Fibroblast of lung (primary cell): Measurements from ENCODE around the gene FILIP1L. TPM values are rescaled to one million over a fixed set of nuclear protein-coding genes. Genes with fewer than 3 reads are reported as not detected.

Experiments used
- DNase-seq, 2 donors: peaks; one replicate each; pipeline versions ENCODE4 v3.0.0 to v3.0.0-alpha.2; 2010; ENCODE audit warnings: low read depth in 2 of 2
- H2AFZ ChIP-seq: 2 replicates; pipeline ENCODE4 v1.5.1; 2012; ENCODE audit warnings: low read length, control low read depth, inconsistent platforms
- H3K27ac ChIP-seq: 2 replicates; pipeline ENCODE4 v1.5.1; 2011; ENCODE audit warnings: low read length, control low read depth; ENCODE audit not compliant: insufficient read depth
- H3K27me3 ChIP-seq: 2 replicates; pipeline ENCODE4 v1.5.1; 2011; ENCODE audit warnings: mild to moderate bottlenecking, low read length; ENCODE audit not compliant: control insufficient read depth, insufficient read depth
- H3K36me3 ChIP-seq: 2 replicates; pipeline ENCODE4 v1.5.1; 2011; ENCODE audit warnings: low read length; ENCODE audit not compliant: control insufficient read depth, insufficient read depth
- H3K4me1 ChIP-seq: 2 replicates; pipeline ENCODE4 v1.5.1; 2011; ENCODE audit warnings: low read length; ENCODE audit not compliant: control insufficient read depth, insufficient read depth; ENCODE audit errors: extremely low read depth
- H3K4me2 ChIP-seq: 2 replicates; pipeline ENCODE4 v1.5.1; 2011; ENCODE audit warnings: low read length, control low read depth; ENCODE audit not compliant: insufficient read depth; ENCODE audit errors: extremely low read depth
- H3K4me3 ChIP-seq, 4 experiments: fragments of 200-600 bp in 1 of 4; sonication (generic) in 1 of 4; replicated peaks in 1 of 4; 2 replicates each; pipeline ENCODE4 v1.5.1; 2011 to 2016; ENCODE audit warnings: low read length in 4 of 4, low read depth in 3 of 4, mild to moderate bottlenecking in 3 of 4, control low read depth in 2 of 4, inconsistent platforms in 1 of 4, mixed read lengths in 1 of 4; ENCODE audit not compliant: insufficient read depth in 1 of 4; ENCODE audit errors: control extremely low read depth in 1 of 4
- H3K79me2 ChIP-seq: 2 replicates; pipeline ENCODE4 v1.5.1; 2012; ENCODE audit warnings: mild to moderate bottlenecking, low read length, inconsistent platforms; ENCODE audit not compliant: control insufficient read depth, insufficient read depth
- H3K9ac ChIP-seq: 2 replicates; pipeline ENCODE4 v1.5.1; 2011; ENCODE audit warnings: mild to moderate bottlenecking, low read length, control low read depth; ENCODE audit not compliant: insufficient read depth
- H3K9me3 ChIP-seq: 2 replicates; pipeline ENCODE4 v1.5.1; 2012; ENCODE audit warnings: low read depth, low read length; ENCODE audit not compliant: control insufficient read depth, insufficient read depth
- H4K20me1 ChIP-seq: 2 replicates; pipeline ENCODE4 v1.5.1; 2011; ENCODE audit warnings: low read length; ENCODE audit not compliant: control insufficient read depth, insufficient read depth; ENCODE audit errors: extremely low read depth
- EZH2 ChIP-seq: IDR thresholded peaks from 2 replicates; pipeline ENCODE4 v1.5.1; 2012; ENCODE audit warnings: low read length, control low read depth, mild to moderate bottlenecking; ENCODE audit errors: missing control alignments
- polyA plus RNA-seq, 2 donors: library from polyadenylated mRNA; depleted of rRNA in 1 of 2; stranded (reverse) in 1 of 2; unstranded in 1 of 2; fragments of >200 nt; gene quantifications; 2 replicates each; pipeline ENCODE4 v1.2.1, GENCODE V29; 2011 to 2012; ENCODE audit warnings: missing spikeins in 1 of 2
- total RNA-seq: library from RNA; depleted of rRNA; stranded (reverse); fragments of >200 nt; gene quantifications from 2 replicates; pipeline ENCODE4 v1.2.1, GENCODE V29; 2014
- TF ChIP-seq, protein P1 (sequence below), 2 donors: IDR thresholded peaks in 1 of 2; conservative IDR thresholded peaks in 1 of 2; 1 replicate in 1 of 2; 2 replicates in 1 of 2; pipeline ENCODE4 v1.5.1; 2011 to 2012; ENCODE audit warnings: low read length in 2 of 2, control low read depth in 1 of 2, inconsistent platforms in 1 of 2, low read depth in 1 of 2, mild to moderate bottlenecking in 1 of 2

FILIP1L gene
- total and polyA plus RNA-seq, 2 donors (not counting 1 experiment from before 2014, with no cell fraction given), result 92.8 to 126 TPM

DNA sequence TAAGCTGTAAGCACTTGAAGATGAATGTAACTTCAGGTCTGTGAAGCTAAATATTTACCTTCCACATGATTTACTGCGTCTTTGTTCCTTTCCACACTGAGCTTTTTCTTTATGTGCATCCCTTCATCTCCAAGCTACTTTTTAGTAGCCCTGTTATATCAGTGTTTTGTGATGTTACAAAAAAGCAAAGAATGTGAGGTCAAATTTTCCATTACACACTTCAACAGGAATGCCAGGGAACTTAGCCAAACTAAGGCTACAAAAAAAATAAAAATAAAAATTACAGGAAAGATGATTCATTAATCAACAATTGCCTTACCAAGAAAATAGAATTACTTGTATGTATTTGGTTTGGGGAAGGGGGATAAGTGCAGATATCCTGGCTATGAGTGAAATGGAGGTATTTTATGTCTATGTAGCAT is 73.0 kb downstream of the FILIP1L start:
- TF ChIP-seq, protein P1, sequence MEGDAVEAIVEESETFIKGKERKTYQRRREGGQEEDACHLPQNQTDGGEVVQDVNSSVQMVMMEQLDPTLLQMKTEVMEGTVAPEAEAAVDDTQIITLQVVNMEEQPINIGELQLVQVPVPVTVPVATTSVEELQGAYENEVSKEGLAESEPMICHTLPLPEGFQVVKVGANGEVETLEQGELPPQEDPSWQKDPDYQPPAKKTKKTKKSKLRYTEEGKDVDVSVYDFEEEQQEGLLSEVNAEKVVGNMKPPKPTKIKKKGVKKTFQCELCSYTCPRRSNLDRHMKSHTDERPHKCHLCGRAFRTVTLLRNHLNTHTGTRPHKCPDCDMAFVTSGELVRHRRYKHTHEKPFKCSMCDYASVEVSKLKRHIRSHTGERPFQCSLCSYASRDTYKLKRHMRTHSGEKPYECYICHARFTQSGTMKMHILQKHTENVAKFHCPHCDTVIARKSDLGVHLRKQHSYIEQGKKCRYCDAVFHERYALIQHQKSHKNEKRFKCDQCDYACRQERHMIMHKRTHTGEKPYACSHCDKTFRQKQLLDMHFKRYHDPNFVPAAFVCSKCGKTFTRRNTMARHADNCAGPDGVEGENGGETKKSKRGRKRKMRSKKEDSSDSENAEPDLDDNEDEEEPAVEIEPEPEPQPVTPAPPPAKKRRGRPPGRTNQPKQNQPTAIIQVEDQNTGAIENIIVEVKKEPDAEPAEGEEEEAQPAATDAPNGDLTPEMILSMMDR (conservative IDR thresholded peaks at IDR 0.05 in 1 of 2, IDR thresholded peaks at IDR 0.05 in 1 of 2; ENCODE audit: low read depth in 1 of 2, low read length in 2 of 2), result no peak
- no peak for TF ChIP-seq EZH2

DNA sequence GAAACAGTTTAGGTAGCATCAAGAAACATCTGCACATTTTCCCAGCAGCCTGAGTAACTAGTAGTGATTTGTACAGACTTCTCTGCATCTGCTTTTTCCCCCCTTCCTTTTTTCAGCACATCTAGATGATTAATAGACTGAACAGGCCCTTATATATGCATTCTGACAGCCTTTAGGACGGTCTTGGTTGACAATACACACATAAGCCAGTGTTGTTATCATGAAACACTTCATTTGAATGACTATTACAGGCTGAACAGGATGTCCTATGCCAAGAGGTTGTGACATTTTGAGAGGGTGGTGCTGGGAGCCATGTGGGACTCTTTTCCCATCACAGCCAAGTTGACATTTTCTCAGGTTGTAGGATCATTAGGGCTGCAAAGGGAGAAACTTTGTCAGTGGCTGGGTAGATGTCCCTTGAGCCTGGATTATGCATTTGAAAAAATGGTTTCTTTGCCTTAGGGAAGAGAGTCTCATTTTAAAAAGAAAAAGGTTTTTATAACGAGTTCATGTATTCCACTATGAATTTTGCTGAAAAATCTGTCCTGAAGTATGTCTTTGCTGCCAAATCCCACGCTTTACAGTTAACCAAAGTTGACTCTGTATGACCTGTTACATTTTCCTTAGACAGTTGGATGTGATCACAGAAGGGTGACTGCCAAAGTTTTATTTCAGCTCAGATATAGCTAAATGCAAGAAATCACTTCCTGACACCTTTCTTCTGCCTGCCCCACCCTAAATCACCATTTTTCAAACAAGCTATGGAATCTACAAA is 73.7 kb downstream of the FILIP1L start:
- Histone ChIP-seq H3K9me3 (no peaks in the 10 kb centered on the region), H3K27ac (peak overlapping the region; percentile 86), H3K27me3 (no peaks in the 10 kb centered on the region), H3K9ac (peak overlapping the region; percentile 48), H3K36me3 (no peaks in the 10 kb centered on the region), H3K79me2 (no peaks in the 10 kb centered on the region), H3K4me3 (no peak overlapping the region), H4K20me1 (no peaks in the 10 kb centered on the region), H3K4me1 (peaks cover 31% of the 10 kb centered on the region), H2AFZ (no peak overlapping the region), H3K4me2 (peak overlapping the region; percentile 18)
- DNase-seq, result peak; percentile 87 to 92
- TF ChIP-seq EZH2, result no peak
- TF ChIP-seq, protein P1 (conservative IDR thresholded peaks at IDR 0.05 in 1 of 2, IDR thresholded peaks at IDR 0.05 in 1 of 2; ENCODE audit: low read depth in 1 of 2, low read length in 2 of 2), result no peak

More for the DNA sequence above, 73.0 kb downstream of the FILIP1L start:
- Histone ChIP-seq H3K9ac (peak overlapping the region; percentile 52), H3K79me2 (no peaks in the 10 kb centered on the region), H3K4me2 (peak overlapping the region; percentile 51), H2AFZ (no peak overlapping the region), H3K27me3 (no peaks in the 10 kb centered on the region), H3K9me3 (no peaks in the 10 kb centered on the region), H4K20me1 (no peaks in the 10 kb centered on the region), H3K27ac (peak overlapping the region; percentile 86), H3K4me3 (no peak overlapping the region), H3K4me1 (peaks cover 37% of the 10 kb centered on the region), H3K36me3 (no peaks in the 10 kb centered on the region)
- DNase-seq, result peak; percentile 92

DNA sequence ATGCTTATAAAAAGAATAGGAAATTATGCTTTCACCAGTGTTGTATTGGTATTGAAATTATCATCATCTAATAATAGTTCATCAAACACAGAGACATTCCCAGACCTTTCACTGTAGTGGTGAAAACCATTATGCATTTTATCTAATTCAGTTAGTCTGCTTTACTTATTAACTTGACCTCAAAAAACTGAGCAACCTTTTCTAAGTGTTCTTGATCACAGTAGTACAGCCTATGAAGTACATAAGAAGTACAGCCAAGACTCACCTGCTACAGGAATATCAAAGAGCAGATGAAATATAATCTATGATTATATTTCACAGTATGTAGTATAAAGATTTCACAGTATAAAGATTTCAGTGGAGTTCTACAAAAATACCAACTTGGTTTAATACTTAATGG is 75.2 kb downstream of the FILIP1L start:
- no peak for DNase-seq
- Histone ChIP-seq H3K4me3 (no peak overlapping the region), H3K36me3 (no peaks in the 10 kb centered on the region), H4K20me1 (no peaks in the 10 kb centered on the region), H2AFZ (no peak overlapping the region), H3K79me2 (no peaks in the 10 kb centered on the region), H3K27me3 (no peaks in the 10 kb centered on the region), H3K9me3 (no peaks in the 10 kb centered on the region), H3K4me1 (peaks cover 24% of the 10 kb centered on the region), H3K9ac (no peak overlapping the region), H3K4me2 (no peak overlapping the region), H3K27ac (no peak overlapping the region)
- TF ChIP-seq EZH2, result no peak
- TF ChIP-seq, protein P1 (conservative IDR thresholded peaks at IDR 0.05 in 1 of 2, IDR thresholded peaks at IDR 0.05 in 1 of 2; ENCODE audit: low read depth in 1 of 2, low read length in 2 of 2), result no peak
